B cell (primary cell): ENCODE measurements around the gene SGCG.

Source experiments
- CTCF ChIP-seq: fragments of 200-600 bp; IDR thresholded peaks from one replicate; pipeline ENCODE4 v1.8.0; 2022; ENCODE audit warnings: antibody characterized with exemption, mild to moderate bottlenecking
- EZH2 ChIP-seq: IDR thresholded peaks from 2 replicates; pipeline ENCODE4 v1.6.1; 2012; ENCODE audit warnings: borderline replicate concordance, low read depth, mild to moderate bottlenecking, moderate library complexity, low read length; ENCODE audit not compliant: insufficient read depth, poor library complexity, severe bottlenecking

GRCh38 chr13:23140492-23140891 lies 40.3 kb upstream of the SGCG start:
- TF ChIP-seq CTCF (no peak), EZH2 (no peak)
